ENCODE data around the gene ADAMTS5. TPM values are rescaled to one million over a fixed set of nuclear protein-coding genes. Genes with fewer than 3 reads are reported as not detected.

The ADAMTS5 gene
- not detected in 5 replicates for total RNA-seq (2022; extraction: Qiagen RNA extraction; ENCODE audit: low read depth)

GRCh38 chr21:26967062-26967913, at the start of gene ADAMTS5:
ADAMTS5 (minus strand) TSS chr21:26967088; CDS start chr21:26966391, 697 bp downstream.

Other genes with a start within 250 kb of the ADAMTS5 start
- 0.15 to 0.48 TPM (median 0.22 TPM) in 5 replicates for gene ADAMTS1, start 121.7 kb downstream of the ADAMTS5 start, total RNA-seq (2022; extraction: Qiagen RNA extraction; ENCODE audit: low read depth)